Measurements from ENCODE around the gene POLR3H.

DNA sequence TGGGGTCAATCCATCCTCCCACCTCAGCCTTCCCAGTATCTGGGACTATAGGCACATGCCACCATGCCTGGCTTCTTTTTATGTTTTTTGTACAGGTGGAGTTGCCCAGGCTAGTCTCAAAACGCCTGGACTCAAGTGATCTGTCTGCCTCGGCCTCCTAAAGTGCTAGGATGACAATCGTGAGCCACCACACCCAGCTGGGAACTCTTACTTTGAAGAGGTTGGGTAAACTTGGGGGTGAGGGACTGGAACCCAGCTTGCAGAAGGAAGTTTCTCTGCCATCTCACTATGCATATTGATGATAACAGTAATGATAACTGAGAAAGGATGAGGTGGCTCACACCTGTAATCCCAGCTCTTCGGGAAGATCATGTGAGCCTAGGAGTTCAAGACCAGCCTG, 39.5 kb downstream of the POLR3H start:
- TF ChIP-seq, protein P1, sequence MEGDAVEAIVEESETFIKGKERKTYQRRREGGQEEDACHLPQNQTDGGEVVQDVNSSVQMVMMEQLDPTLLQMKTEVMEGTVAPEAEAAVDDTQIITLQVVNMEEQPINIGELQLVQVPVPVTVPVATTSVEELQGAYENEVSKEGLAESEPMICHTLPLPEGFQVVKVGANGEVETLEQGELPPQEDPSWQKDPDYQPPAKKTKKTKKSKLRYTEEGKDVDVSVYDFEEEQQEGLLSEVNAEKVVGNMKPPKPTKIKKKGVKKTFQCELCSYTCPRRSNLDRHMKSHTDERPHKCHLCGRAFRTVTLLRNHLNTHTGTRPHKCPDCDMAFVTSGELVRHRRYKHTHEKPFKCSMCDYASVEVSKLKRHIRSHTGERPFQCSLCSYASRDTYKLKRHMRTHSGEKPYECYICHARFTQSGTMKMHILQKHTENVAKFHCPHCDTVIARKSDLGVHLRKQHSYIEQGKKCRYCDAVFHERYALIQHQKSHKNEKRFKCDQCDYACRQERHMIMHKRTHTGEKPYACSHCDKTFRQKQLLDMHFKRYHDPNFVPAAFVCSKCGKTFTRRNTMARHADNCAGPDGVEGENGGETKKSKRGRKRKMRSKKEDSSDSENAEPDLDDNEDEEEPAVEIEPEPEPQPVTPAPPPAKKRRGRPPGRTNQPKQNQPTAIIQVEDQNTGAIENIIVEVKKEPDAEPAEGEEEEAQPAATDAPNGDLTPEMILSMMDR (IDR thresholded peaks at IDR 0.05; ENCODE audit: borderline replicate concordance, extremely low read depth, low read length, poor library complexity, severe bottlenecking), result no peak
- TF ChIP-seq EZH2 (IDR thresholded peaks at IDR 0.05; ENCODE audit: borderline replicate concordance, low read depth, low read length, severe bottlenecking), result no peak

Measured in DND-41 (cell line).